CD4-positive, CD25-positive, alpha-beta regulatory T cell (primary cell): ENCODE measurements around the gene MAX. TPM values are rescaled to one million over a fixed set of nuclear protein-coding genes. Genes with fewer than 3 reads are reported as not detected.

ENCODE experiments used
- ATAC-seq, 2 donors: fragments of 150-1000 bp; cut with Tn5 transposase; one replicate each; pipeline ENCODE4 v1.10.0; 2021; ENCODE audit warnings: low read depth in 2 of 2, moderate number of reproducible peaks in 2 of 2, moderate library complexity in 1 of 2
- DNase-seq, 3 donors: peaks; one replicate each; pipeline versions ENCODE4 v3.0.0 to v3.0.0-alpha.2; 2012 to 2022; ENCODE audit warnings: mixed read lengths in 1 of 3
- H3K27ac ChIP-seq: one replicate; pipeline ENCODE4 v1.7.0; 2013; ENCODE audit warnings: mild to moderate bottlenecking, low read length; ENCODE audit not compliant: insufficient read depth, poor library complexity, severe bottlenecking
- H3K27me3 ChIP-seq: one replicate; pipeline ENCODE4 v1.7.0; 2013; ENCODE audit warnings: low read length; ENCODE audit not compliant: control insufficient read depth, insufficient read depth
- H3K36me3 ChIP-seq: one replicate; pipeline ENCODE4 v1.7.0; 2013; ENCODE audit warnings: mild to moderate bottlenecking, low read length, moderate library complexity; ENCODE audit not compliant: control insufficient read depth, insufficient read depth
- H3K4me1 ChIP-seq: 2 replicates; pipeline ENCODE4 v1.7.0; 2013; ENCODE audit warnings: mild to moderate bottlenecking, low read length; ENCODE audit not compliant: insufficient read depth, control insufficient read depth, poor library complexity, severe bottlenecking
- H3K4me3 ChIP-seq: one replicate; pipeline ENCODE4 v1.7.0; 2013; ENCODE audit warnings: low read depth, mild to moderate bottlenecking, low read length, moderate library complexity
- H3K9me3 ChIP-seq, 2 experiments: 1 replicate in 1 of 2; 2 replicates in 1 of 2; pipeline ENCODE4 v1.7.0; 2013; ENCODE audit warnings: low read length in 2 of 2, mild to moderate bottlenecking in 1 of 2, moderate library complexity in 1 of 2; ENCODE audit not compliant: control insufficient read depth in 2 of 2
- H3K27ac Mint-ChIP-seq, 3 donors: one replicate each; pipeline ENCODE4 v1.8.0; 2020 to 2022; ENCODE audit warnings: mild to moderate bottlenecking in 3 of 3, mixed read lengths in 3 of 3, moderate library complexity in 2 of 3
- H3K27me3 Mint-ChIP-seq: one replicate; pipeline ENCODE4 v1.8.0; 2022; ENCODE audit warnings: mild to moderate bottlenecking, mixed read lengths
- H3K36me3 Mint-ChIP-seq: one replicate; pipeline ENCODE4 v1.8.0; 2020; ENCODE audit warnings: mixed read lengths
- H3K4me1 Mint-ChIP-seq, 4 donors: one replicate each; pipeline ENCODE4 v1.8.0; 2020 to 2022; ENCODE audit warnings: mixed read lengths in 4 of 4, mild to moderate bottlenecking in 1 of 4
- H3K4me3 Mint-ChIP-seq, 4 donors: one replicate each; pipeline ENCODE4 v1.8.0; 2020 to 2022; ENCODE audit warnings: mild to moderate bottlenecking in 4 of 4, mixed read lengths in 4 of 4, moderate library complexity in 3 of 4
- H3K9me3 Mint-ChIP-seq, 7 donors: one replicate each; pipeline ENCODE4 v1.8.0; 2020 to 2022; ENCODE audit warnings: mixed read lengths in 7 of 7, mild to moderate bottlenecking in 3 of 7, moderate library complexity in 2 of 7
- polyA plus RNA-seq, 4 donors: library from polyadenylated mRNA; unstranded; fragments of 300-500 nt; fragmentation: Illumina TruSeq; gene quantifications; one replicate each; pipeline ENCODE4 v1.2.3, GENCODE V29; 2021
- total RNA-seq: library from RNA; stranded (reverse); gene quantifications from one replicate; pipeline ENCODE4 v1.2.3, GENCODE V29; 2022

MAX gene
- total and polyA plus RNA-seq, 5 donors from 2014 or later: 170 to 219 (median 186) TPM

GRCh38 chr14:65141523-65141922, 39.2 kb upstream of the MAX start:
- Mint-ChIP-seq H3K9me3 (peaks cover 0 to 2% (median 0%) of the 10 kb centered on the region in 7 donors), H3K4me1 (no peaks in the 10 kb centered on the region), H3K4me3 (no peak overlapping the region), H3K27ac (no peak overlapping the region), H3K36me3 (no peaks in the 10 kb centered on the region), H3K27me3 (peaks cover 14% of the 10 kb centered on the region)
- H3K27me3 ChIP-seq: peaks cover 2% of the 10 kb centered on the region
- ATAC-seq (no peak), DNase-seq (no peak)
- no peak overlapping the region for H3K27ac ChIP-seq
- H3K4me1 ChIP-seq: no peaks in the 10 kb centered on the region
- no peak overlapping the region for H3K4me3 ChIP-seq
- no peaks in the 10 kb centered on the region for H3K9me3 ChIP-seq
- no peaks in the 10 kb centered on the region for H3K36me3 ChIP-seq

GRCh38 chr14:65137648-65138307, 35.5 kb upstream of the MAX start:
- Histone ChIP-seq H3K4me3 (no peak overlapping the region), H3K4me1 (no peaks in the 10 kb centered on the region), H3K9me3 (no peaks in the 10 kb centered on the region), H3K27ac (no peak overlapping the region), H3K36me3 (no peaks in the 10 kb centered on the region), H3K27me3 (no peaks in the 10 kb centered on the region)
- ATAC-seq (no peak), DNase-seq (no peak)
- Mint-ChIP-seq H3K9me3 (peaks cover 0 to 2% (median 0%) of the 10 kb centered on the region in 7 donors), H3K27me3 (peaks cover 14% of the 10 kb centered on the region), H3K4me3 (no peak overlapping the region), H3K36me3 (no peaks in the 10 kb centered on the region), H3K27ac (peak overlapping the region in 2 of 3 donors; percentile 33 to 65), H3K4me1 (peaks cover 0 to 3% (median 0%) of the 10 kb centered on the region in 4 donors)

- Mint-ChIP-seq H3K4me1 (peaks cover 0 to 3% (median 0%) of the 10 kb centered on the region in 4 donors), H3K27ac (peak overlapping the region in 1 of 3 donors; percentile 18), H3K4me3 (no peak overlapping the region), H3K36me3 (no peaks in the 10 kb centered on the region), H3K27me3 (peaks cover 8% of the 10 kb centered on the region), H3K9me3 (peaks cover 0 to 2% (median 0%) of the 10 kb centered on the region in 7 donors)
- DNase-seq: no peak
- H3K36me3 ChIP-seq: no peaks in the 10 kb centered on the region
- H3K4me3 ChIP-seq: no peak overlapping the region
- no peaks in the 10 kb centered on the region for H3K9me3 ChIP-seq
- no peaks in the 10 kb centered on the region for H3K27me3 ChIP-seq
- ATAC-seq: no peak
- no peaks in the 10 kb centered on the region for H3K4me1 ChIP-seq
- no peak overlapping the region for H3K27ac ChIP-seq
Observed at GRCh38 chr14:65134651-65135579, 32.6 kb upstream of the MAX start.

GRCh38 chr14:65132855-65133254, 30.5 kb upstream of the MAX start:
- ATAC-seq (no peak), DNase-seq (no peak)
- Histone ChIP-seq H3K4me1 (no peaks in the 10 kb centered on the region), H3K27ac (no peak overlapping the region), H3K27me3 (no peaks in the 10 kb centered on the region), H3K4me3 (no peak overlapping the region), H3K9me3 (no peaks in the 10 kb centered on the region), H3K36me3 (no peaks in the 10 kb centered on the region)
- H3K4me1 Mint-ChIP-seq: peaks cover 0 to 3% (median 0%) of the 10 kb centered on the region in 4 donors
- no peaks in the 10 kb centered on the region for H3K36me3 Mint-ChIP-seq
- peaks cover 11% of the 10 kb centered on the region for H3K27me3 Mint-ChIP-seq
- H3K27ac Mint-ChIP-seq: no peak overlapping the region
- peaks cover 0 to 1% (median 0%) of the 10 kb centered on the region in 7 donors for H3K9me3 Mint-ChIP-seq
- H3K4me3 Mint-ChIP-seq: no peak overlapping the region

GRCh38 chr14:65131301-65131701, 29.0 kb upstream of the MAX start:
- Mint-ChIP-seq H3K9me3 (peaks cover 0 to 1% (median 0%) of the 10 kb centered on the region in 7 donors), H3K27ac (no peak overlapping the region), H3K27me3 (peaks cover 19% of the 10 kb centered on the region), H3K36me3 (no peaks in the 10 kb centered on the region), H3K4me3 (no peak overlapping the region), H3K4me1 (peaks cover 0 to 3% (median 0%) of the 10 kb centered on the region in 4 donors)
- ATAC-seq (no peak), DNase-seq (no peak)
- Histone ChIP-seq H3K36me3 (no peaks in the 10 kb centered on the region), H3K9me3 (no peaks in the 10 kb centered on the region), H3K4me3 (no peak overlapping the region), H3K27me3 (no peaks in the 10 kb centered on the region), H3K27ac (no peak overlapping the region), H3K4me1 (no peaks in the 10 kb centered on the region)

- Histone ChIP-seq H3K27ac (no peak overlapping the region), H3K4me1 (no peaks in the 10 kb centered on the region), H3K4me3 (no peak overlapping the region), H3K9me3 (no peaks in the 10 kb centered on the region), H3K27me3 (no peaks in the 10 kb centered on the region), H3K36me3 (no peaks in the 10 kb centered on the region)
- Mint-ChIP-seq H3K4me3 (no peak overlapping the region), H3K4me1 (no peaks in the 10 kb centered on the region), H3K27me3 (peaks cover 29% of the 10 kb centered on the region), H3K9me3 (peaks cover 0 to 1% (median 0%) of the 10 kb centered on the region in 7 donors), H3K27ac (peak overlapping the region in 1 of 3 donors; percentile 82), H3K36me3 (no peaks in the 10 kb centered on the region)
- no peak for ATAC-seq
- DNase-seq: no peak
Observed at GRCh38 chr14:65128096-65128495, 25.8 kb upstream of the MAX start.

GRCh38 chr14:65117769-65118745, 15.7 kb upstream of the MAX start:
- Histone ChIP-seq H3K27me3 (no peaks in the 10 kb centered on the region), H3K36me3 (no peaks in the 10 kb centered on the region), H3K4me1 (no peaks in the 10 kb centered on the region), H3K4me3 (no peak overlapping the region), H3K27ac (no peak overlapping the region), H3K9me3 (no peaks in the 10 kb centered on the region)
- Mint-ChIP-seq H3K4me3 (no peak overlapping the region), H3K9me3 (peaks cover 0 to 2% (median 0%) of the 10 kb centered on the region in 7 donors), H3K27me3 (peaks cover 11% of the 10 kb centered on the region), H3K27ac (no peak overlapping the region), H3K36me3 (no peaks in the 10 kb centered on the region), H3K4me1 (peaks cover 0 to 4% (median 0%) of the 10 kb centered on the region in 4 donors)
- ATAC-seq (no peak), DNase-seq (no peak)
